Activated CD8-positive, alpha-beta memory T cell treated with anti-CD3 and anti-CD28 coated beads for 48 hours (primary cell): ENCODE measurements around the gene FARSB.
"Not testable (repeated sequence)": the region's sequence is repeated elsewhere in the genome, so short reads cannot be mapped to it uniquely, and the experiment has no call there.

ENCODE experiments used
- DNase-seq, 3 experiments: peaks; one replicate each; pipeline ENCODE4 v3.0.0-alpha.2; 2020; ENCODE audit warnings: low read depth in 2 of 3, low spot score in 2 of 3

Gene FARSB

GRCh38 chr2:222608081-222608480 is 47.8 kb downstream of the FARSB start:
- no peak for DNase-seq

DNA sequence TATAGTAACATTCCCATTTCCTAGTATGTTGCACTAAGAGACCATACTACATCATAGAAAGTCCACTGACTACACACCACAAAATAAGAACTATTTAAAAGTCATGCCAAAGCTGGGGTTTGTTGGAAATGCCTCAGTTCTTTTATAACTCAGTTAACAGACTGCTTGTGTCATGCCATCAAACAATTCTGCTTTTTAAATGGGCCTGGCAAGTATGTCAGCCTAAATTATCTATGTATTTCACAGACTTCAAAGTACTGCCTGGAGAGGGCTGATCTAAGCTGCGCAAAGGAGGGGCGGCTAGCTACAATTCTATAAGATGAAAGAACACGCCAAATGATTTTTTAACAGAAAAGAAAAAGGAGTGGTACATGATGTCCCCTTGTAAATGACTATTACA is 49.6 kb downstream of the FARSB start:
- DNase-seq: no peak

DNA sequence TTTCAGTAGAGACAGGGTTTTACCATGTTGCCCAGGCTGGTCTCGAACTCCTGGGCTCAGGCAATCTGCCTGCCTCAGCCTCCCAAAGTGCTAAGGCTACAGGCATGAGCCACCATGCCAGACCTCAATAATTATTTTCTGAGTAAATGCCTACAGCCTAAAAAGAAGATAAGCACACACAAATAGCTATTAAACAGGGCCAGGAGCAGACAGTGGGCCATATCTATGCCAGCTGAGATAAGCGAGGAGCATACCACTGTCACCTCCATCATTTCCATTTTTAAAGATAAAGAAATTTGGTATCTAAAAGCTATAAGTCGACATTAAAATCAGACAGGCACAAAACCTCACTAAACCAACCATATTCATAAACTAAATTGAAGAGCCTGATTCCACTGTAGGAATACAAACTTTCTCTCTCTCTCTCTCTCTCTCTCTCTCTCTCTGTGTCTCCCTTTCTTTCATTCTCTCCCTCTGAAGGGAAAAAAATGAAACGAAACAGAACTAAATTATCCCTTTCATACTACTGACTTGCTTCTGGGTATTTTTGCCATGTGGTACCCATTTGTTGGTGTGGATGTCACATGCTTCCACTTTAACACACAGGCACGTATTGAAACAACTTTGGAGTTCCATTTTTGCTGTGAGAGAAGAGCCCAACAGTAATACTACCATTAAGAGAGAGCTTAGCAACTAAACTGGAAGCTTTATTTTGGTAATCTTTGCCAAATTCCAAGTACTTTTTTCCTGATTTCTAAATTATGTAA is 51.0 kb downstream of the FARSB start:
- DNase-seq: no peak

GRCh38 chr2:222603501-222603900 is 52.4 kb downstream of the FARSB start:
- no peak for DNase-seq

GRCh38 chr2:222598611-222599010 is 57.3 kb downstream of the FARSB start:
- no peak for DNase-seq

DNA sequence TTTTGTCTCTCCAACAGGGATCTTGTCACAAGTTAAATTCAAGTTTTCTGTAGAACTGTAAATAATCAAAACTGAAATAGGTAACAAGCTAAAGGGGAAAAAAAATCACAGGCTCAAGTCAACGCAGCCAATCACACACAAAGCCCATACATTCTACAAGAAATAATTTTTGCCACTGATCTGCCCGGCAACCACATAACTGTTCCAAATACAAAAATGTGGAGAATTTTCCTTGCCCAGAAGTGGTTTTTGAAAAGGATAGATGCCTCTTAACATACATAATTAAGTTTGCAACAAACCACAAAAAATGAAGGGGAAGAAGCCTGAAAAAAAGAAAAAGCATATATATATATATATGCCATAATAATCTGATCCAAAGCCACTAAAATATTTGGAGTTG is 60.3 kb downstream of the FARSB start:
- no peak for DNase-seq

GRCh38 chr2:222594679-222595078 is 61.2 kb downstream of the FARSB start:
- DNase-seq: no peak

DNA sequence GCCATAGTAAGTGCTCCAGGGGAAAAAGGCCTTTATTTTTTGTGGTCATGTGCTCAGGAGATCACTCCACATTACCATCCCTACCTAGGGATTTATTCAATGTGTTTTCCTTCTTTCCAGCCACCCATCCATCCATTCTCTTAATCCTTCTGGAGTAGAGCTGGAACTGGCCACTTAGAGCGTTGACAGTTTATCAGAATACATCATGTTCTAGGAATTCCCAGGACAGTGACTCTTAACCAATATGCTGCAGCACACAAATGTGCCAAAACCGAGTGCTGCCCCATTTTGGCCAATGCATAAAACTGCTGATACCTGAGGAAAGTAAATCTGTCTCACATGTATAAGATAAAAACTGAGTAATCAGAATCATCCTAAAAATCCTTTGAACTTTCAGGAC is 63.7 kb downstream of the FARSB start:
- no peak for DNase-seq

DNA sequence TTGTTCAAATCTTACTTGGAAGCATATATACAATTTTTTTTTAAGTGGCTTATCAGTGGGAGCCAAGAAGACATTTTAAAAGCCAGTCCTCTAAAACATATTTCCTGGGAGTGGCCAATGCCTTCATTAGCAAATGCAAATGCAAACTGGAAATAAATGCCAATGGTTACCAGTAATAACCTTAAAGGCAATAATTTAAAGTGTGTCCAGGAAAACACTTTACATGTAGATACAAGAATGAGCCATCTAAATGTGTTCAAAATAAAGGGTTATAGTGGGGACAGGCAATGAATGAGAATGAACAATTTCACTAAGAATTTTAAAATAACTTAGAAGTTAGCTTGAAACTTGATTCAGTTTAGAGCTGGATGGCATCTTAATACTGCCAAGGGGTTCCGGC is 64.2 kb downstream of the FARSB start:
- no peak for DNase-seq

GRCh38 chr2:222584589-222584988 is 71.3 kb downstream of the FARSB start:
- not testable (repeated sequence) for DNase-seq

GRCh38 chr2:222582928-222583327 is 73.0 kb downstream of the FARSB start:
- no peak for DNase-seq

DNA sequence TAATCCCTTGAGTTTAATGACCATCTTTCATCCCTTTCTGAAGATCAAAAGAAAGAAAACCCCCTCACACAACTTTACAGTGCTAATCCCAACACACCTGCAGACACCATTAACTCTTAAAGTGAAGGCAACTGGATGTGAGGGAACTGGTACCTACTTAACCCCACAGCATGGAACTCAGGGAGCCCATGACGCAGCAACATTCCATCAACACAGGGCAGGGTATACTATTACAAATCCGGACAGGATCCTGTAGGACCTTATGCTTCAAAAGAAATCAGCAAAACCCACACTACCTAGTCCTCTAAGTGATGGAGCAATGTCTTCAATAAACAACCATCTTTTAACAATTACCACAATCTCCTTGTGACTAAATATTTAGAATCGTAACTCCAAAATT is 78.6 kb downstream of the FARSB start:
- no peak for DNase-seq

- DNase-seq: no peak
Measured at GRCh38 chr2:222576171-222577081, 79.5 kb downstream of the FARSB start.

GRCh38 chr2:222575618-222576017 is 80.3 kb downstream of the FARSB start:
- no peak for DNase-seq

DNA sequence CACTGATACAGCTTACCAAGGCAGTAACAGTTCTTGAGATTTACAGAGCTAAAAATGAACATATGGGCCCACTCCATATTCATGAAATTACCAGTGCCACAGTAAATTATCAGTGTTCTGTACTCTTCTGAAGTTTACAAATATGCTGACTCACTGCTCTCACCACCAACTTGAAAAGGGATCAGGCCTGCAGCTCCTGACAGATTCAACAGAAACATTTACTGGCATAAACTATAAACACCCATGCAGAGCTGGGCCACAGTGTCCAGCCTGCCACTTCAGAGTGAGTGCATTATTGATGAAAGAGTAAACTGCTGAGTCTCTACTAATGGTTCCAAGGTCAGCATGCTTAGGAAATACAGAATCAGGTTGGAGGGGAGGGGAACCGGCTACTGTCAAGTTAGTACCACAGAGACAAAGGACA is 83.1 kb downstream of the FARSB start:
- no peak for DNase-seq

DNA sequence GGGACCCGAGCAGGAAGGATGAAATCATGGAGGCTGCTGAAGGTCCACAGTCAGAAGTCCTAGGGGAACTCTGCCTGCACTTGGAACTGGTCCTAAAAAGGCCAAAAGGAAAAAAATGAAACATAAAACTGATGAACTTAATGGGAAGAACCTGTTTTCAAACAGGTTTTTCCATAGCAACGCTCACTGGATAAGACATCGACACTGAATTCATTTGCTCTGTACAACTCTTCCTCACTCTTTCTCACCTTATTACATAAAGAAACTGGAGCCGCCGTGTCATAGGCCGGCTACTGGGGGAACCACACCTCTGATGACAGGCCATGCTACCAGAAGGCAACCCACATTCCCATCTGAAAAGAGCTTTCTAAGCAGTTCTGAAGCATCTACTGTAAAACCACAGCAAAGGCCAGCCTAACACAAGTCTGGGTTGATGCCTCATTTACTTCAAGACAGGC is 83.6 kb downstream of the FARSB start:
- no peak for DNase-seq

GRCh38 chr2:222569826-222570225 is 86.1 kb downstream of the FARSB start:
- no peak for DNase-seq

DNA sequence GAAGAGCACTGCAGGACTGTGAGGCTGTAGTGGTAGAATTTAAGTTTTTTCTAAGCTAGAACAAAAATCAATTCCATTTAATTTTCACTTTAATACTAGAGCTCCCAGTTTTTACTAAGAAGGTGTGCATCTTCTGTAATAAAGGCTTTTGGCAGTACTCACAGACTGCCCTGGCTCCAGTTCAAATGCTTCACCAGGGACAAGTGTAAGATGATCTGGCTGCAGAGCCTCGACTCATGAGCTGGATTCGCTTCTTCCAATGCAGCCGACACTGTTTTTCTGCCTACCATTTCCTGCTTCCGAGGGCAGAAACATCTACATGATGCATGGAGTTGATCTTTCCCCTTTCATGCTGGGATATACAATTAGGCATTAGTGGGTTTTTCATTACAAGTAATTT is 87.0 kb downstream of the FARSB start:
- DNase-seq: no peak

DNA sequence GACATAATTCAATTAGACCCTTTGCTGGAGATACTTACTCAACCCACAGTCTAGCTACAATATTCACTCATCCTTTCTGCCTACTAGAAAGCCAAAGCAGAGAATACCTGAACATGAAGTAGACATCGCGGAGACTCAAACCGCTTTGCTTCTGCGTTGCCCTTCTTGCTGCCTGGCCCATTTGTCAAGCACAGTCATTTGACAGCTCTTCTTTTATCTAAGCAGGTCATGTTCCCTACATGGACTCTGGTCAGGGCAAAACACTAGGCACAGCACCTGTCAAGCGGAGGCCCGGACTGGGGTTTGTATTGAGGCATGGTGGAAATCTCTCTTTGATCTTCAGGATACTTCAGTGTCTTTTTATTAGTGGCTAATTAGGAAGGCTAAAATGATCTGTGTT is 89.7 kb downstream of the FARSB start:
- no peak for DNase-seq

- no peak for DNase-seq
Measured at GRCh38 chr2:222563936-222564335, 92.0 kb downstream of the FARSB start.

DNA sequence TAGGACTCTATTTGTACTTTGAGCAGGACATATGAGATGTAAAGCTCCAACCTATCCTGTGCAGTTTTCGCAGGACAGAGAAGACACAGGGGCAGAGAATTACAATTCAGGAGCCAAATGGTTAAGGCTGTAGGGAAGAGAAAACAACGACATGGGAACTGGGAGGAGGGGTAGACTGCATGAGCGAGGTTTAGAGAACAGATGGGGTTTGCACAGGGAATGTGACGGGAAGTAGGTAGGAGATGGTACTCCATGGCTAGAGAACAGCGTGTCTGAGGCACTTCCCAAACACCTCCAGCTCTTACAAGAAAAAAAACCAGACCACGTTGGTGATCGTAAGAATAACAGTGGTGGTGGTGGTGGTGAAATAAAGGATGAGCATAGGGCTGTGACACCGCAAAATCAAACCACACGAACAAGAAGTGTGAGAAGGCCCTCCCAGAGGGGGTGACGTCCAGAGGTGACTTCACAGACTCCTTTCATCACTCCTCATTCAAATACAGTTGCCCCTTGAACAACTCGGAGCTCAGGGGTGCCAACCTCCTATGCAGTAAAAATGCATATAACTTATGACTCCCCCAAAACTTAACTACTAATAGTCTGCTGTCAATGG is 92.7 kb downstream of the FARSB start:
- no peak for DNase-seq
